HepG2 (cell line): ENCODE measurements around the gene MTHFD2L. TPM values are rescaled to one million over a fixed set of nuclear protein-coding genes. Genes with fewer than 3 reads are reported as not detected.

Experiments used
- HMGXB4 ChIP-seq, 2 experiments: sonication (generic) in 1 of 2; formaldehyde crosslinking in 1 of 2; IDR thresholded peaks; 2 replicates each; pipeline versions ENCODE4 v1.4.0 to v1.6.1; 2018 to 2020; ENCODE audit warnings: missing genetic modification reagents in 2 of 2, borderline replicate concordance in 1 of 2, low read depth in 1 of 2, mild to moderate bottlenecking in 1 of 2, missing biosample characterization in 1 of 2
- MAX ChIP-seq: IDR thresholded peaks from 2 replicates; pipeline ENCODE4 v1.6.1; 2012; ENCODE audit warnings: inconsistent platforms
- MLLT10 ChIP-seq: sonication (generic); formaldehyde crosslinking; IDR thresholded peaks from 2 replicates; pipeline ENCODE4 v1.4.0; 2020; ENCODE audit warnings: missing genetic modification reagents
- MLXIP ChIP-seq: sonication (generic); formaldehyde crosslinking; IDR thresholded peaks from 2 replicates; pipeline ENCODE4 v1.9.0; 2021; ENCODE audit warnings: missing genetic modification reagents, borderline replicate concordance
- NFE2L1 ChIP-seq: sonication (generic); formaldehyde crosslinking; IDR thresholded peaks from 2 replicates; pipeline ENCODE4 v1.4.0; 2020; ENCODE audit warnings: missing genetic modification reagents, mild to moderate bottlenecking, borderline replicate concordance
- NR2F6 ChIP-seq, 2 experiments: IDR thresholded peaks; 2 replicates each; pipeline ENCODE4 v1.6.1; 2016; ENCODE audit warnings: antibody characterized with exemption in 1 of 2, mild to moderate bottlenecking in 1 of 2
- PRPF4 ChIP-seq: fragments of 200-400 bp; formaldehyde crosslinking; IDR thresholded peaks from 2 replicates; pipeline ENCODE4 v1.6.1; 2016; ENCODE audit warnings: low read length, low read depth; ENCODE audit not compliant: poor library complexity, severe bottlenecking
- SP4 ChIP-seq: sonication (generic); formaldehyde crosslinking; IDR thresholded peaks from 2 replicates; pipeline ENCODE4 v1.8.1; 2023; ENCODE audit warnings: mild to moderate bottlenecking, missing genetic modification reagents
- SPEN ChIP-seq: sonication (generic); formaldehyde crosslinking; IDR thresholded peaks from 2 replicates; pipeline ENCODE4 v1.5.1; 2020; ENCODE audit warnings: low read depth, mild to moderate bottlenecking, missing genetic modification reagents
- THAP11 ChIP-seq: IDR thresholded peaks from 2 replicates; pipeline ENCODE4 v1.6.1; 2016; ENCODE audit warnings: missing biosample characterization, missing genetic modification reagents
- ZNF232 ChIP-seq: sonication (generic); formaldehyde crosslinking; IDR thresholded peaks from 2 replicates; pipeline ENCODE4 v1.4.0; 2020; ENCODE audit warnings: missing genetic modification reagents, borderline replicate concordance
- ZNF446 ChIP-seq: sonication (generic); formaldehyde crosslinking; IDR thresholded peaks from 2 replicates; pipeline ENCODE4 v1.5.0; 2020; ENCODE audit warnings: mild to moderate bottlenecking, missing genetic modification reagents
- ZNF510 ChIP-seq: sonication (generic); formaldehyde crosslinking; IDR thresholded peaks from 2 replicates; pipeline ENCODE4 v1.4.0; 2020; ENCODE audit warnings: low read depth, mild to moderate bottlenecking, missing genetic modification reagents
- ZNF512 ChIP-seq: sonication (generic); formaldehyde crosslinking; IDR thresholded peaks from 2 replicates; pipeline ENCODE4 v1.4.0; 2020; ENCODE audit warnings: mild to moderate bottlenecking, missing genetic modification reagents
- ZNF572 ChIP-seq: sonication (generic); formaldehyde crosslinking; IDR thresholded peaks from 2 replicates; pipeline ENCODE4 v1.5.1; 2020; ENCODE audit warnings: mild to moderate bottlenecking, missing genetic modification reagents
- ZNF574 ChIP-seq: sonication (generic); formaldehyde crosslinking; IDR thresholded peaks from 2 replicates; pipeline ENCODE4 v1.4.0; 2020; ENCODE audit warnings: missing genetic modification reagents
- ZNF839 ChIP-seq: sonication (generic); formaldehyde crosslinking; IDR thresholded peaks from 2 replicates; pipeline ENCODE4 v1.4.0; 2020; ENCODE audit warnings: missing genetic modification reagents, mild to moderate bottlenecking, borderline replicate concordance
- polyA plus RNA-seq, 8 experiments: library from polyadenylated mRNA; depleted of rRNA in 3 of 8; stranded (reverse) in 7 of 8; unstranded in 1 of 8; fragments of >200 nt; fragmentation: Illumina TruSeq in 4 of 8; extraction: Trizol in 4 of 8; gene quantifications; 2 replicates each; pipeline versions ENCODE4 v1.2.1 to v1.2.3, GENCODE V29; 2011 to 2016; ENCODE audit warnings: low read depth in 4 of 8, missing spikeins in 1 of 8, mixed read lengths in 1 of 8; ENCODE audit not compliant: insufficient read depth in 1 of 8
- total RNA-seq, 5 experiments: library from RNA; depleted of rRNA; stranded (reverse); fragments of >200 nt; fragmentation: Illumina TruSeq; extraction: Trizol; gene quantifications; 2 replicates each; pipeline ENCODE4 v1.2.3, GENCODE V29; 2016; ENCODE audit warnings: low read depth in 1 of 5

The MTHFD2L gene
- total and polyA plus RNA-seq, 2 of the 13 experiments (the other 11 are each of a cell fraction or from before 2014, with no cell fraction given), result 10.5 to 14.9 TPM

GRCh38 chr4:74157561-74158465 is at the start of gene MTHFD2L (continued):
- no peak for TF ChIP-seq MLXIP (CRISPR knock-in tag)
- TF ChIP-seq ZNF512 (CRISPR knock-in tag), result no peak
- peak; percentile 89 for TF ChIP-seq THAP11 (CRISPR knock-in tag)
- TF ChIP-seq ZNF574 (CRISPR knock-in tag), result peak; percentile 86
- no peak for TF ChIP-seq ZNF839 (CRISPR knock-in tag)
- TF ChIP-seq MAX, result peak; percentile 29
- TF ChIP-seq ZNF572 (CRISPR knock-in tag), result 0 out of 2 replicates have a peak, but pooled peaks have one; percentile 71
- TF ChIP-seq ZNF232 (CRISPR knock-in tag), result peak; percentile 73; the same call in 1 of the 2 replicates
- no peak for TF ChIP-seq PRPF4
- peak; percentile 94 for TF ChIP-seq SP4
- TF ChIP-seq ZNF510 (CRISPR knock-in tag), result 0 out of 2 replicates have a peak, but pooled peaks have one; percentile 56
- no peak for TF ChIP-seq ZNF446
- no peak for TF ChIP-seq MLLT10 (CRISPR knock-in tag)
- TF ChIP-seq HMGXB4 (CRISPR knock-in tag; IDR thresholded peaks at IDR 0.05; ENCODE audit: borderline replicate concordance in 1 of 2, low read depth in 1 of 2), result peak; percentile 72 to 89; a peak in 3 of 4 replicates
- no peak for TF ChIP-seq NR2F6 (IDR thresholded peaks at IDR 0.05)
- TF ChIP-seq NR2F6 (CRISPR knock-in tag; IDR thresholded peaks at IDR 0.05), result no peak; the same call in 1 of the 2 replicates
- TF ChIP-seq NFE2L1 (CRISPR knock-in tag), result no peak
- peak; percentile 90 for TF ChIP-seq SPEN (CRISPR knock-in tag)
